ENCODE measurements around the gene CITED1.

The CITED1 gene

GRCh38 chrX:72269671-72270251 is 36.0 kb downstream of the CITED1 start:
- FAIRE-seq, result no peak

- FAIRE-seq, result peak; percentile 28
Measured at GRCh38 chrX:72268597-72269365, 36.9 kb downstream of the CITED1 start.

GRCh38 chrX:72265263-72265662 is 40.5 kb downstream of the CITED1 start:
- FAIRE-seq, result peak; percentile 61

- no peak for FAIRE-seq
Measured at GRCh38 chrX:72262077-72262476, 43.6 kb downstream of the CITED1 start.

- no peak for FAIRE-seq
Measured at GRCh38 chrX:72260448-72260847, 45.3 kb downstream of the CITED1 start.

- FAIRE-seq, result no peak
Measured at GRCh38 chrX:72258174-72258573, 47.5 kb downstream of the CITED1 start.

GRCh38 chrX:72255864-72256263 is 49.9 kb downstream of the CITED1 start:
- FAIRE-seq, result no peak

- FAIRE-seq, result no peak
Measured at GRCh38 chrX:72255445-72255844, 50.3 kb downstream of the CITED1 start.

GRCh38 chrX:72254816-72255215 is 50.9 kb downstream of the CITED1 start:
- FAIRE-seq, result no peak

- no peak for FAIRE-seq
Measured at GRCh38 chrX:72253686-72254085, 52.0 kb downstream of the CITED1 start.
